ENCODE data around the gene HSPA1L. TPM values are rescaled to one million over a fixed set of nuclear protein-coding genes. Genes with fewer than 3 reads are reported as not detected.
A peak's percentile ranks its signal among the peaks of the same experiment; 100 is the strongest.
"Not testable (repeated sequence)": the region's sequence is repeated elsewhere in the genome, so short reads cannot be mapped to it uniquely, and the experiment has no call there.

The HSPA1L gene
- total RNA-seq, 2 experiments from 2014 or later: 0.86 to 0.95 TPM

- peaks cover 24% of the 10 kb centered on the region for H3K4me1 Mint-ChIP-seq (ENCODE audit: low read depth)
- peak overlapping the region; percentile 86 for H3K27ac Mint-ChIP-seq
- CTCF ChIA-PET: interaction anchor here (0.8 to 3.6 kb wide), 8 partner anchors 10 to 146 kb away, joined by 3 to 15 read pairs (median 4); no protein-coding TSS in a partner anchor
- H3K4me3 Mint-ChIP-seq: peak overlapping the region; percentile 94
- no peak for DNase-seq
- H3K36me3 Mint-ChIP-seq (ENCODE audit: low read depth): peaks cover 13% of the 10 kb centered on the region
- no peaks in the 10 kb centered on the region for H3K9me3 Mint-ChIP-seq
- intact Hi-C loops (cut with micrococcal nuclease): loop anchor here (1.0 kb wide), 1 partner anchor 11 kb away; the partner anchor contains the start of gene VARS1
- H3K27me3 Mint-ChIP-seq (ENCODE audit: low read depth): no peaks in the 10 kb centered on the region
Observed at GRCh38 chr6:31805939-31806469, 9.1 kb downstream of the HSPA1L start.

- intact Hi-C loops (cut with micrococcal nuclease); H3K9me3 Mint-ChIP-seq; DNase-seq; H3K4me3 Mint-ChIP-seq; H3K27me3 Mint-ChIP-seq (ENCODE audit: low read depth); H3K27ac Mint-ChIP-seq: not testable (repeated sequence)
- peaks cover 20% of the 10 kb centered on the region for H3K36me3 Mint-ChIP-seq (ENCODE audit: low read depth)
- H3K4me1 Mint-ChIP-seq (ENCODE audit: low read depth): peaks cover 35% of the 10 kb centered on the region
- CTCF ChIA-PET: interaction anchor here (0.7 to 2.7 kb wide), 3 partner anchors 19 to 403 kb away, joined by 3 to 8 read pairs (median 3); no protein-coding TSS in a partner anchor
Observed at GRCh38 chr6:31801031-31801927, 13.8 kb downstream of the HSPA1L start.

- CTCF ChIA-PET: interaction anchor here (0.7 to 2.7 kb wide), 3 partner anchors 20 to 329 kb away, joined by 3 to 8 read pairs (median 4); no protein-coding TSS in a partner anchor
- Mint-ChIP-seq H3K4me3 (no peak overlapping the region), H3K9me3 (no peaks in the 10 kb centered on the region), H3K36me3 (ENCODE audit: low read depth) (peaks cover 21% of the 10 kb centered on the region), H3K27me3 (ENCODE audit: low read depth) (no peaks in the 10 kb centered on the region), H3K4me1 (ENCODE audit: low read depth) (peaks cover 21% of the 10 kb centered on the region), H3K27ac (no peak overlapping the region)
- no peak for DNase-seq
- intact Hi-C loops (cut with micrococcal nuclease): no loop called here
Observed at GRCh38 chr6:31799781-31800180, 15.3 kb downstream of the HSPA1L start.

- intact Hi-C loops (cut with micrococcal nuclease): loop anchor here (2.0 kb wide), 2 partner anchors 15 to 25 kb away; no protein-coding TSS in a partner anchor
- peak overlapping the region; percentile 63 for H3K27ac Mint-ChIP-seq
- CTCF ChIA-PET: no interaction called here
- H3K36me3 Mint-ChIP-seq (ENCODE audit: low read depth): peaks cover 22% of the 10 kb centered on the region
- no peaks in the 10 kb centered on the region for H3K9me3 Mint-ChIP-seq
- no peaks in the 10 kb centered on the region for H3K27me3 Mint-ChIP-seq (ENCODE audit: low read depth)
- peak; percentile 49 for DNase-seq
- peaks cover 34% of the 10 kb centered on the region for H3K4me1 Mint-ChIP-seq (ENCODE audit: low read depth)
- H3K4me3 Mint-ChIP-seq: no peak overlapping the region
Observed at GRCh38 chr6:31797588-31797987, 17.5 kb downstream of the HSPA1L start.

- no peak for DNase-seq
- Mint-ChIP-seq H3K27me3 (ENCODE audit: low read depth) (no peaks in the 10 kb centered on the region), H3K4me3 (no peak overlapping the region), H3K4me1 (ENCODE audit: low read depth) (peaks cover 39% of the 10 kb centered on the region), H3K36me3 (ENCODE audit: low read depth) (peaks cover 21% of the 10 kb centered on the region), H3K9me3 (no peaks in the 10 kb centered on the region), H3K27ac (peak overlapping the region; percentile 63)
- intact Hi-C loops (cut with micrococcal nuclease): loop anchor here (2.0 kb wide), 2 partner anchors 16 to 26 kb away; no protein-coding TSS in a partner anchor
- CTCF ChIA-PET: interaction anchor here (0.8 to 1.5 kb wide), 2 partner anchors 68 to 71 kb away, joined by 3 to 5 read pairs; partner anchors contain the start of gene DDAH2
Observed at GRCh38 chr6:31796993-31797385, 18.1 kb downstream of the HSPA1L start.

- peaks cover 23% of the 10 kb centered on the region for H3K36me3 Mint-ChIP-seq (ENCODE audit: low read depth)
- peak within 1 kb of the TSS; percentile 99 for H3K4me3 Mint-ChIP-seq
- H3K9me3 Mint-ChIP-seq: no peaks in the 10 kb centered on the region
- H3K27me3 Mint-ChIP-seq (ENCODE audit: low read depth): no peaks in the 10 kb centered on the region
- H3K27ac Mint-ChIP-seq: peak within 1 kb of the TSS; percentile 96
- H3K4me1 Mint-ChIP-seq (ENCODE audit: low read depth): peaks cover 43% of the 10 kb centered on the region
- CTCF ChIA-PET: interaction anchor here (0.8 to 1.5 kb wide), 7 partner anchors 10 to 72 kb away, joined by 3 to 5 read pairs (median 4); partner anchors contain the start of genes DDAH2, HSPA1B and LSM2
- peak; percentile 89 for DNase-seq
- intact Hi-C loops (cut with micrococcal nuclease): loop anchor here (1.0 to 2.0 kb wide), 8 partner anchors 11 to 92 kb away; partner anchors contain the start of genes ABHD16A, DDAH2, LSM2 and NEU1
Observed at GRCh38 chr6:31795616-31796298, 19.3 kb downstream of the HSPA1L start, which contains the start of gene VARS1. Gene VARS1 (minus strand): TSS chr6:31795752. CDS start chr6:31795217, 535 bp downstream.

- peaks cover 45% of the 10 kb centered on the region for H3K4me1 Mint-ChIP-seq (ENCODE audit: low read depth)
Observed at GRCh38 chr6:31794866-31795615, 20.0 kb downstream of the HSPA1L start.

GRCh38 chr6:31794294-31794865 is 20.7 kb downstream of the HSPA1L start:
- peak overlapping the region; percentile 83 for H3K27ac Mint-ChIP-seq
- no peaks in the 10 kb centered on the region for H3K9me3 Mint-ChIP-seq
- CTCF ChIA-PET: interaction anchor here (1.2 kb wide), 1 partner anchor 33 kb away, joined by 3 read pairs; the partner anchor contains the start of gene HSPA1B
- H3K4me3 Mint-ChIP-seq: peak overlapping the region; percentile 99
- H3K36me3 Mint-ChIP-seq (ENCODE audit: low read depth): peaks cover 28% of the 10 kb centered on the region
- no peaks in the 10 kb centered on the region for H3K27me3 Mint-ChIP-seq (ENCODE audit: low read depth)
- no peak for DNase-seq
- H3K4me1 Mint-ChIP-seq (ENCODE audit: low read depth): peaks cover 47% of the 10 kb centered on the region
- intact Hi-C loops (cut with micrococcal nuclease): loop anchor here (2.0 kb wide), 2 partner anchors 66 to 68 kb away; partner anchors contain the start of genes DDAH2 and NEU1

More at GRCh38 chr6:31794866-31795615, 20.0 kb downstream of the HSPA1L start:
- no peaks in the 10 kb centered on the region for H3K27me3 Mint-ChIP-seq (ENCODE audit: low read depth)
- H3K9me3 Mint-ChIP-seq: no peaks in the 10 kb centered on the region
- intact Hi-C loops (cut with micrococcal nuclease): loop anchor here (1.0 to 2.0 kb wide), 6 partner anchors 11 to 92 kb away; partner anchors contain the start of genes ABHD16A, DDAH2, LSM2 and NEU1
- H3K4me3 Mint-ChIP-seq: peak overlapping the region; percentile 99
- peak overlapping the region; percentile 96 for H3K27ac Mint-ChIP-seq
- H3K36me3 Mint-ChIP-seq (ENCODE audit: low read depth): peaks cover 25% of the 10 kb centered on the region
- CTCF ChIA-PET: interaction anchor here (1.2 kb wide), 1 partner anchor 32 kb away, joined by 3 read pairs; the partner anchor contains the start of gene HSPA1B
- no peak for DNase-seq

GRCh38 chr6:31793927-31794245 is 21.2 kb downstream of the HSPA1L start:
- H3K9me3 Mint-ChIP-seq; CTCF ChIA-PET; DNase-seq; H3K27me3 Mint-ChIP-seq (ENCODE audit: low read depth): not testable (repeated sequence)
- Mint-ChIP-seq H3K27ac (peak overlapping the region; percentile 83), H3K4me1 (ENCODE audit: low read depth) (peaks cover 47% of the 10 kb centered on the region), H3K4me3 (peak overlapping the region; percentile 99), H3K36me3 (ENCODE audit: low read depth) (peaks cover 32% of the 10 kb centered on the region)
- intact Hi-C loops (cut with micrococcal nuclease): loop anchor here (2.0 kb wide), 2 partner anchors 65 to 69 kb away; partner anchors contain the start of genes DDAH2 and NEU1

GRCh38 chr6:31792761-31793171 is 22.3 kb downstream of the HSPA1L start:
- no peaks in the 10 kb centered on the region for H3K27me3 Mint-ChIP-seq (ENCODE audit: low read depth)
- peak overlapping the region; percentile 57 for H3K27ac Mint-ChIP-seq
- peaks cover 42% of the 10 kb centered on the region for H3K4me1 Mint-ChIP-seq (ENCODE audit: low read depth)
- H3K36me3 Mint-ChIP-seq (ENCODE audit: low read depth): peaks cover 30% of the 10 kb centered on the region
- H3K9me3 Mint-ChIP-seq: no peaks in the 10 kb centered on the region
- intact Hi-C loops (cut with micrococcal nuclease): no loop called here
- CTCF ChIA-PET: interaction anchor here (2.0 to 2.9 kb wide), 4 partner anchors 13 to 38 kb away, joined by 6 to 15 read pairs (median 7); partner anchors contain the start of gene LSM2
- no peak overlapping the region for H3K4me3 Mint-ChIP-seq
- DNase-seq: no peak

- no peak for DNase-seq
- H3K4me3 Mint-ChIP-seq: no peak overlapping the region
- peaks cover 35% of the 10 kb centered on the region for H3K4me1 Mint-ChIP-seq (ENCODE audit: low read depth)
- no peak overlapping the region for H3K27ac Mint-ChIP-seq
- CTCF ChIA-PET: interaction anchor here (1.5 to 2.9 kb wide), 5 partner anchors 14 to 52 kb away, joined by 6 to 15 read pairs (median 7); partner anchors contain the start of genes LSM2 and MSH5
- H3K9me3 Mint-ChIP-seq: no peaks in the 10 kb centered on the region
- H3K27me3 Mint-ChIP-seq (ENCODE audit: low read depth): no peaks in the 10 kb centered on the region
- peaks cover 29% of the 10 kb centered on the region for H3K36me3 Mint-ChIP-seq (ENCODE audit: low read depth)
- intact Hi-C loops (cut with micrococcal nuclease): no loop called here
Observed at GRCh38 chr6:31792090-31792374, 23.1 kb downstream of the HSPA1L start.

Measured in activated naive CD4-positive, alpha-beta T cell treated with anti-CD3 and anti-CD28 coated beads for 36 hours (primary cell).